Measurements from ENCODE around the gene TSC22D1. TPM values are rescaled to one million over a fixed set of nuclear protein-coding genes. Genes with fewer than 3 reads are reported as not detected.
A peak's percentile ranks its signal among the peaks of the same experiment; 100 is the strongest.

TSC22D1 gene
- total RNA-seq, 1 donor from 2014 or later, result 31.5 TPM

DNA sequence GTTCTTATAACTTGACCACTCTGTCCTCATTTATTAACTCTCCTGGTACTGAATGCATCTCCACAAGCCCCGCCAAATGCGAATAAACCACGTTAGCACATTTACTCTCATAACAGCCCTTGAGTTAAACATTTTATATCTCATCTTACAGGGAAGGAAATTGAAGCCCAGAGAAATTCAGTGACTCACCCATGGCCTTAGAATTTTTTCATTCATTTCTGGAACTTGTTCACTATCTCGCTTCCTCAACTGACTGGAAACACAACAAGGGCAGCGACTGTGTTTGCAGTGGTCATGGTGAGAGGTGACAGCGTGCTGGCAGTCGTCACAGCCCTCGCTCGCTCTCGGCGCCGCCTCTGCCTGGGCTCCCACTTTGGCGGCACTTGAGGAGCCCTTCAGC, 163.0 kb downstream of the TSC22D1 start:
- ATAC-seq (no peak), DNase-seq (ENCODE audit: low spot score) (no peak)

DNA sequence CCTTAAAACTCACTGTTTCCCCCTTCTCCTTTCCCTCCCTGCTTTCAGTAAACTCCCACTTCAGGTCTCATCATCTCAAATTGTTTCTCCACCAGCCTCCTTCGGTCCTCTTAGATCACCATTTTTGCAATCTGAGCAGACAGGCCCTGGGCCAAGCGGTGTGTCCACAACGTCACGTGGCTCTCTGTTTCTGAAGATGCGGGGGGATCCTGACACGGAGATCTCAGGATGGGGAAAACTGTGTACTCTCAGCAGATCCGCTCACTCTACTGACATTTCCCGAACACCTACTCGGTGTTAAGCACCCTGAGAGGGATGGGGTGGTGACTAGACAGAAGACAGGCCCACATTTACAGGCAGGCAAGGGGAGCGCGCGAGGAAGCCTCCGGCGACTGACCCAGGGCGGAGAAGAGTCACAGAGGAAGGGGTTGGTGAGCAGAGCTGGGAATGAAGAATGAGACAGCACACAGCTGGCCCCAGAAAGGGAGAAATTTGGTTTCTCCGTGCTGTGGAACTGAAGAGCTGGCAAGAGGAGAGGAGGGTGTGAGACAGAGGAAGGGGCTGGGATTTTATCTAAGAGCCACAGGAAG, 163.7 kb downstream of the TSC22D1 start:
- ATAC-seq (no peak), DNase-seq (ENCODE audit: low spot score) (no peak)

DNA sequence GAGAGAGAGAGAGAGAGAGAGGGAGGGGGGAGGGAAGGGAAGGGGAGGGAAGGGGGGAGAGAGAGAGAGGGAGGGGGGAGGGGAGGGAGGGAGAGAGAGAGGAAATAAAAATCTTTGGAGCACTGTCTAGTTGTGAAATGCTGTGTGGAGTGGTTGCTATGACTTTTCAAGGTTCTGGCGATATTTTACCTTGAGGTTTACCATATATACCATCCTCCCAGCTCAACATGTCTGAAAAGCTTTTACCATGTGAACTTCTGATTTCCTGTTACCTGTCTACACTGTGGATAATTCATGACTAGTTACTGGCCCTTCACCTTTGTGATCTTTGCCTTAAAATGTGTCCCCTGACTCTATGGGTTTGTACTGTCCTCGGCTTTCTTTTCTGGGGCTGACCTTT, 164.3 kb downstream of the TSC22D1 start:
- no peak for DNase-seq (ENCODE audit: low spot score)
- ATAC-seq, result no peak

DNA sequence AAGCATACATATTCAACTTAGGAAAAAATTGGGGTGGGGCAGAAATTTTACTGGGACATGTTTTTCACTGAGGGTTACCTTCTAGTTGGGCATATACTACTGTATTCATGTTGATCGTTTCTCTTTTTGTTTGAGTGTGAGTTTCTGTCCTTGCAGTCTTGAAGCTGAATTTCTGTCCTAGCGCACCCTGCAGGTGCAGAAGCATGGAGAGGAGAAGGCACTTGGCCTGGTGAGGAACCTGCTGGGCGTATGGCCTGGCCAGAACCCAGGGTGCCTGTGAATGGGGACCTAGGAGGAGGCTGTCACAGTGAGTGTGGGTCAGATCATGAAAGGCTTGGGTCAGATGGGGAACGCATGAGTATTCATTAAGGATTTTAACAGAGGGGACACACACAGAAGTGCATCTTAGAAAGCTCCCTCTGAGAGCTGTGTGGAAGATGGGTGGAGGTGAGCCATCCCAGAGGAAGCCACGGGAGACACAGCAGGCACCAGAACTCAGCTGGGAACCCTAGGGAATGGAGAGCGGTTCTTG, 165.7 kb downstream of the TSC22D1 start:
- DNase-seq (ENCODE audit: low spot score), result no peak
- ATAC-seq, result peak; percentile 36

DNA sequence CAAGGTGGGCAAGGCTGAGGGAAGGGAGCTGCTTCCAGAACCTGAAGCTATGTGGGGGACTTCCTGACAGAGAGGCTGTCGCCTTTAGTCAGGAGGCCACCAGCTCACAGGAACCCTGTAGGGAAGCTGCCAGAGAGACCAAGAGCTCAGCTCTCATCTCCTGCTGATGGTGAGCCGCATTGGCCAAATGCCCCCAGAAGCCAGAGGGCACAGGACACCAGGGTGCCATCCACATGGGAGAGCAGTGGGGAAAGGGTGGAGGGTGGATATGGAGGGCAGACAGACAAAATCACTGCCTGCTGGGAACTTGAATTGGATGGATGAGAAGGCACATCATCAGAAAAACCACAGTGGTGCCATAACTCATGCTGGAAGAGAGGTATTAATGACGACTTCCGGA, 166.5 kb downstream of the TSC22D1 start:
- ATAC-seq (no peak), DNase-seq (ENCODE audit: low spot score) (no peak)

DNA sequence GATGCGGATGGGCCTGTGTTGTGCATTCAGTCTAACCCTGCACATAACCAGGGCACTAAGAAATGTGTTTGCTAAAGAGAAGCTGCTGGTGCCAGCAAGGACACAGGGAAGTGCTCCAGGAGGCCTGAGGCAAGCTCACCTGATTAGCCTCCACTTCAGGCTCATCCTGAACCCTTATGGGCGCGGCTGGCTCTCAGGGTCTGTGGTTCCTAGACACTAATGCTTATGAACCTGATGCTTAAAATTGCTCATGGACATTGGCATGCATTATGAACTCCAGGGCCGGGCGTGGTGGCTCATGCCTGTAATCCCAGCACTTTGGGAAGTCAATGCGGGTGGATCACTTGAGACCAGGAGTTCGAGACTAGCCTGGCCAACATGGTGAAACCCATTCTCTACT, 168.2 kb downstream of the TSC22D1 start:
- ATAC-seq (no peak), DNase-seq (ENCODE audit: low spot score) (no peak)

DNA sequence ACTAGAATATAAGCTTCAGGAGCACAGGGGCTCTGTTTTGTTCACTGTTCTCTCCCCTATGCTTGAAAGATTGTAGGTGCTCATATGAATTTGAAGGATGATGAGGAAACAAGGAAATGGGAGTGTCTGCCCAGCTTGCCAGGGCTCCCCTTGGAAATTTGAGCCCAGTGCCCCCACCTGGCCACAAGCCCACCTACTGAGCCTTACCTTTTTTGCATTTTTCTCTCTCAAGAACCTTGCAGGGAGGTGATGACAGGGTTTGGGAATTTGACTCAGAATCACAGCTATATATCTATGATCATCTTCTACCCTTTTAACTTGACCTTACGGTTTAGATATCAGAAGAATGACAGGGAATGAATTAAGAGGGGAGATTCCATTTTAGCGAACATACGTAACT, 168.8 kb downstream of the TSC22D1 start:
- no peak for ATAC-seq
- no peak for DNase-seq (ENCODE audit: low spot score)

DNA sequence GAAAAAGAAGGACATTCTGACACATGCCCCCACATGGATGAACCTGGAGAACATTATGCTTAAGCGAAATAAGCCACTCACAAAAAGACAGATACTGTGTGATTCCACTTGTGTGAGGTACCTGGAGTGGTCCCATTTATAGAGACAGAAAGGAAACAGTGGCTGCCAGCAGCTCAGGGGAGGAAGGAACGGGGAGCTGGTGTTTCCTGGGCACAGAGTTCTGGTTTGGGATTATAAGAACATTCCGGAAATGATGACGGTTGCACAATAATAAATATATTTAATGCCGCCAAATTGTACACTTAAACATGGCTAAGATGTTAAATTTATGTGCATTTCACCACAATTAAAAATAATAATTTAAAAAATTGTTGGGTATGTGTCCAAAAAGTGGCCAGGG, 169.5 kb downstream of the TSC22D1 start:
- DNase-seq (ENCODE audit: low spot score) (no peak), ATAC-seq (no peak)

DNA sequence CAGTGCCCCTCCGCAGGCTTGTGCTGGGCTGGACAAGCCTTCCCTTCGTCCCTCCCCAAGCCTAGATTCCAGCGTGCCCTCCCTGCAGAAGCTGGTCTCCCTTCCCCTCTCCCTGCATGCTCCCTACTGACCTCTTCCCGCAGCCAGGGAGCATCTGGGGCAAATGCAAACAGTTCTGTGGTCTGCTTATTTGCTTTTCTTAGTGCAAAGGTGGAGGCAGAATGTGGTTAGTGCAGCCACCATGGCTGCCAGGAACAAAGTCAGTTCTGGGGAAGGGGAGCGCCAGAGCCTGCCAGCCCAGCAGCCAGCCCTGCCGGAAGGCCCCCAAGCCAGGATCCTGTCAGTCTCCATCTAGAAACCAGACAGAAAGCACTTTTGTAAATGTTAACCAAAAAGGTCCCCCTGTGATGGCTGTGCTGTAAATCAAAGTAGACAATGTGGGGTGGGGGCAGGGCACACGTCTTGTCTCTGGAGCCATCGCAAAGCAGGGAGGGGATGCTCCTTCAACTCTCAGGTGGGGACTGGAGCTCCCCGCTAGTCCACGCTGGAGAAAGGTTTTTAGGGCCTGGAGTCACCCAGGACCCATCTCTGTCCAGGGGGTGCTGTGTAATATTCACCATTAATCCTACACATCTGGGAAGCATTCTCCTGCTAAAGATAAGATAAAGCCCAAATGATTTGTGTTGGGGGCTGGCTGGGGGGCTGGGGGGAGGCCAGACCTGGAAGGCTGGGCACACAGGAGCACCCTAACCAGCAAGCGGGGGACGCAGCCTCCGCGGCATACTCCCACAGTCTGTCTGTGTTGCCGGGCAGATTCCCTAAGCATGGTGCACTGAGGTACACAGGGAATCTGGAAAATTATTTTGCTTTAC, 171.6 kb downstream of the TSC22D1 start:
- peak; percentile 86 for DNase-seq (ENCODE audit: low spot score)
- ATAC-seq, result peak; percentile 80

DNA sequence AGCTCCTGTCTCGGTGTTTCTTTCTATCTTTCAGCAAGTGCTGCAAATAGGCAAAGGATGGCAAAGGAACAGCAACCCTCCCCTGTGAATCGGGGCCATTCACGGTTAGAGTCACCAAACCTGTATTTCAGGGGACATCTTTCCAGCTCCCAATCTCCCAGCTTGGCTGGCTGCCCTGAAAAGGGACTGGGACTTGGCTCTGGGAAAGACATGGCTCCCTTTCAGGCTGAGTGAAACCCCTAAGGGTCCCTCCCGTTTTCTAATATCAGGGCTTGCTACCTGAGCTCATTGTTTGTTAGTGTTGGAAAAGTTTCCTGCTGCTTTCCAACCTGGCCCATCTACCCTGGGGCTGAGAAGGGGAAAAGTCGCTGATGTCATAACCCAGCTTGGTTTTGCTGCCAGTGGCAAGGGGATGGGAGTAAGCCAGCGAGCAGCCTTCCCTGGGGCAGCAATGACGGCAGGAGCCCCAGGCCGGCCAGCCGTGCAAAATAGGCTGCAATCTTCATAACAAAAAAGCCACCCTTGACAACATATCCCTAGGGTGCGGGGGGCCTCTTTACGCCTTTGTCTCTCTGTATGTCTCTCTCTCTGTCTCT, 172.6 kb downstream of the TSC22D1 start:
- DNase-seq (ENCODE audit: low spot score) (peak; percentile 79), ATAC-seq (peak; percentile 60)

DNA sequence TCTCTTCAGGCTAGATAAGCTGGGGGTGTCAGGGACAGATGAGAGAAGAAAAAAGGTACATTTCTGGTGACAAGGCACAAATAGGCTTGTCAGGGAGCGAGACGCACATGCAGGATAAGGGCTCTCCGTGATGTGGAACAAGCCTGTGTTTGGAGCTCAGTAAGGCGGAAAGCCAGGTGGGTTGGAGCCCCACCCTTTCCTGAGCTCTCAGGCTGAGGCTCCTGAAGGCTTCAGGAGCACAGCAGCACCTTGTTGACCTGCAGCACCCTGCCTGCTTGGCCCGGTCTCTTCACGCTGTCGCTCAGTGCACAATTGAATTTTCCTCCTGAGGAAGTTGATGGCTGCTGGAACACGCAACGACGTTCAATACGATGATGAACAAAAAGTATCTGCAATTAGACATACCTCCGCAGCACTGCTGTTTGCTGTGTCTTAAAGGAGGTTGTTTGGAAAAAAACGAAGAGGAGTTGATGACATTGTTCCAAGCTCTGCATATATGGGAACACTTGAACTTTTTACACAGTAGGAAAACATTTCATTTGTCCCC, 173.2 kb downstream of the TSC22D1 start:
- DNase-seq (ENCODE audit: low spot score) (no peak), ATAC-seq (no peak)

DNA sequence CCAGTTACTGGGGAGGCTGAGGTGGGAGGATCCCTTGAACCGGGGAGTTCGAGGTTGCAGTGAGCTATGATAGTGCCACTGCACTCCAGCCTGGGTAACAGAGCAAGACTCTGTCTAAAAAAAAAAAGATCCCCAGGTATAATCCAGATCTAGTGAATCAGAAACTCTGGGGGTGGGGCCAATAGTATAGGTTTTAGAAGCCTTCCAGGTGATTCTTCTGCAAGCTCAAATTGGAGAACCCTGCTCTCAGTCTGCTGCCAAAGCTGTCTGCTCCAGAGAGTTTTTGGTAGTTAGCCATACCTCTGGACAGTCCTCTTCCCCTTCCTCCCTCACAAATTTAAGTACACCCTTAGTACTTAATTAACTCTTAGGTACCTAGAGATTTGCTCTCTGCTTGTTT, 174.6 kb downstream of the TSC22D1 start:
- DNase-seq (ENCODE audit: low spot score) (no peak), ATAC-seq (peak; percentile 7)

DNA sequence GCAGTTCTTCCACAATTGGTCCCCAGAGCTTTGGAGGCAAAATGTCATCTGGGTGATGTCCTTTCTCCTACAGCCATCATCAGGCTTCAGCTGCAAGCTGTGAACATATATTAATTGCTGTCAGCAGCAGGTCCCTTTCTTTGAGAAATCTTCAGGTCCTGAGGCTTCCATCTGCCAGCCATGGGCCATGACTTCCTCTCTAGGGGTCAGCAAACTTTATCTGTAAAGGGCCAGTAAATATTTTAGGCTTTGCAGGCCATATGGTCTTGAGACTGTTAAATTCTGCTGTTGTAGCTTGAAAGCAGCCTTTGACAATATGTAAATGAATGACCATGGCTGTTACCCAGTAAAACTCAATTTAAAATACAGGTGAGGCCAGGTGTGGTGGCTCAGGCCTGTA, 175.4 kb downstream of the TSC22D1 start:
- ATAC-seq, result no peak
- no peak for DNase-seq (ENCODE audit: low spot score)

DNA sequence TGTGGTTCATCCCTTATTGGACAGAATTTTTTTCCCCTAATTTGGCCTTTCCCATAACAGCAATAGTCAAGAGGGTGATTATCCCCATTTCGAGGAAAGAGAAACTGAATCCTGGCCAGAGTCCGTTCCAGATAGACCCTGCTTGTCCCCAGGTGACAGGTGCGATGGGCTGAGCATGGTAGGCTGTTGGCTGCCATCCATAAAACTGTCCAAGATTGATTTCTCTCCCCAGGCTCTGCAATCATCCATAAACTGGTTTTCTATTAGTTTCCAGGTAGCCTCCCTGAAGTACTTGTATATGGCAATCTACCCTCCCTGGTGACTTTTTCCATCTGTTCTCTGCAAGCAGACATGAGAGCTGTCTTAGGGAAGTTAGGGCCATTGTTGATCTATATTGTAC, 177.1 kb downstream of the TSC22D1 start:
- DNase-seq (ENCODE audit: low spot score) (no peak), ATAC-seq (no peak)

DNA sequence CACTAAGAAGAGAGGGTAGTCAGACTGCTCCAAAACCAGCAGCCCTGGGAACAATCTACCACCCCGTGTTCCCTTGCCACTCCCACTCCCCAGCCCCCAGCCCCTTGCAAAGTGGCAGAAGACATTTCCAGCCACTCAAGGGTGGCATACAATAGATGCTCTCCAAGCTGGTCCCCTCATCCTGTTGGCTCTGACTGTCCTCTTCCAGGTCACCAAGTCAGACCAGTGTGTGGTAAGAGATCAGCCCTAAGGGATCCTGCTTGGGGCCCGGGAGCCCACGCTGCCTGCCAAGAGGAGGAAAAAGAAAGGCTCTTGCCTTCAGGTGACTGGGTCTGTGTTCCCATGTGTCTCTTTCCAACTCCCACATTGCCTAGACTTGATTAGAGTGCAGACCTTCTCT, 177.5 kb downstream of the TSC22D1 start:
- ATAC-seq (no peak), DNase-seq (ENCODE audit: low spot score) (no peak)

DNA sequence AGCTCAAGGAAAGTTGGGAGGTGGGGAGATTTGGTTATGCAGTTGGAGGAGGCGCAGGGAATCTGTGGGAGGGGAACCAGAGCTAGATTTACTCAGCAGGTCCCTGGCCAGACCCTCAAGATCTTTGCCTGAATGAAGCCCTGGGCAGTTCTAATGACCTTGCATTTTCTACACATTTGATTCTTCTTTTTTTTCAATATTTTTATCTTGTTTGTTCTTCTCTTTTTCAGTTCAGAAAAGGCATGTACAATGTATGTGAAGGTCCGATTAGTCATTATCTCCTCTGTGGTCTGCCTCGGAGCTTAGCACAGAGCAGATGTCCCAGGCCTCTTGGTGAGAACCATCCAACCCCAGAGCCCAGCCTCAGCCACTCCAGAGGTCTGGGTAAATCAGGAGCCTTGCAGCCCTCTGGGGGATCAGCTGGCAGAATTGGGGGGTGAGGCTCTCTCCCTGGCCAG, 178.3 kb downstream of the TSC22D1 start:
- ATAC-seq (no peak), DNase-seq (ENCODE audit: low spot score) (no peak)

DNA sequence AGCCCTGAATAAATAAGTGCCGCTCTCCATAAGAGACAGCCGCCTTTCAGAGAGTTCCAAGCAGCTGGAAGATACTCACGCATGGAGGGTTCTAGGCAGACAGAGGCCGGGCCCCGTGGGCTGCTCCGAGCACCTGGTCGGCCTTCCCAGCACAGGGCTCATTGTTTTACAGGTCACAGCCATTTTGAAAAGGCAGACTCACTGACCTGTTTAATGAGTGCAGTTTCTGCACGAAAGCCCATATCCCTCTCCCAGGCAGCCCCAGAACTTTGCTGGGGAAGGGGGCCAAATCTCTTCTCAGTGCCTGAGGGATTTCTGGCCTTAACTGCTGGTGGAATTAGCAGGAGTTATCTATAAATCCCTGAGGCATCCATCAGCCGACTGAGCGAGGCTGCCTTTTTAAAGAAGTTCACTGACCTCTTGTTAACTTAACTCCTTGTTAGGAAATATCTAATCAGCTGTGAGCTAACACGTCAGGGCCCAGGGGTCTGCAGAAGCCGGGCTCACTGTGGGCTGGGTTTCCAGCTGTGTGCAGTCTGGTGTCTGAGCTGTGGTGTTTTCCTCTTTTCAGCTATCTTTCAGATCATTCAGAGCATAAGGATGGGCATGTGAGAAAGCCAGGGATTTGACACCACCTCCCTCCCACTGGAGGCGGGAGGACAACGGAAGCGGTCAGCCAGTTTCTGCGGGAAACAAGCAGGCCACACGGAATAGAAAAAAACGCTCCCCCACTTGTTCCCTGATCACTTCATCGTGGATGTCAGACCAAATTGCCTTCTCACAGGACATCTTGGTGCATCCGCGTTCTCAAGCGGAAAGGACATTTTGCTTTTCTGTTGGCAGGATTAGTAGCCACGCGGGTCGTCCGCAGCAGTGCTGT, 179.2 kb downstream of the TSC22D1 start:
- ATAC-seq, result peak; percentile 60
- DNase-seq (ENCODE audit: low spot score), result no peak

DNA sequence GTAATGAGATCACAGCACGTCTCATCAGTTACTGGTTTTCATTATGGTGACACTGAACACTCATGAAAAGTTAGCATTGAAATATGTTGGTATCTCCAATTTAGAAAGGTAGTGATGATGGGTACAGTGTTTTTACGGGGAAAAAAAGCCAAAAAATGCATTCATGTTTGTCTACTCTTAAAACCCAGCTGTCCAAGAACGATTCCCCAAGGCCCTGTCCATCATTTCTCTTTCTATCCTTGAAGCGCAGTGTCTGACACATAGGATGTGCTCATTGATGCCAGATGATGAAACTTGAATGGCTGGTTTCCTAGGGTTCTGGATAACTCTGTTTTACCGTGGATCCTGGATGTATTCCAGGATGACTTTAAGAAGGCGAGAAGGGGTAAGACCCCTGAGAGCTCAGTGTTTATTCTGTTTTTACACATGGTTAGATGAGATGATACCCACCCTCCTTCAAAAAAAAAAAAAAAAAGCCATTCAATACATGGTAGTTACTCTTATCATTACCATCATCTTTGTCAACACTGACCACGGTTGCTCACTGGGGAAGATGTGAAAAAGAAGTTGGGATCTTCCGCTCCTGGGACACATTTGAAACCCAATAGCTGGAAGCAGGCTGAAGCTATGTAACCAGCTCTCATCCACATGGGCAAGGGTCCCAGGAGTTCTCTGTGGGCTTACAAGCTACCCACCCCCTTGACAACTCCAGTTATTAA, 180.0 kb downstream of the TSC22D1 start:
- no peak for ATAC-seq

DNA sequence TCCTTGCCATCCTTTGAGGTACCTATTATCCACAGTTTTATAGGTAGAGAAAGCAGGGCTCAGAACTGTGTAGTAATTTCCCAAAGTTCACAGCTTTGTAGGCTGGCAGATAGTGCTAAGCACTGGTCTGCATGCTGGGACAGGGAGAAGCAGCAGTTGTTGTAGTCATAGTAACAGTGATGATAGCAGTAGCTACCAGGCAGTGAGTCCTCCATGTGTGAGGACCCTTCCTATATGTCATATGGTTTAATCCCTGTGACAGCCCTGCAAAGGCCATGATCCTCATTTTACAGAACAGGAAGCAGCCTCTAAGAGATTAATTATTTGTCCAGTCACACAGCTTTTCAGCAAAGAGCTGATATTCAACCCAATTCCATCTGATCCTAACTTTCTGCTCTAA, 181.5 kb downstream of the TSC22D1 start:
- ATAC-seq, result no peak

More for the DNA sequence above, 180.0 kb downstream of the TSC22D1 start:
- no peak for DNase-seq (ENCODE audit: low spot score)

DNA sequence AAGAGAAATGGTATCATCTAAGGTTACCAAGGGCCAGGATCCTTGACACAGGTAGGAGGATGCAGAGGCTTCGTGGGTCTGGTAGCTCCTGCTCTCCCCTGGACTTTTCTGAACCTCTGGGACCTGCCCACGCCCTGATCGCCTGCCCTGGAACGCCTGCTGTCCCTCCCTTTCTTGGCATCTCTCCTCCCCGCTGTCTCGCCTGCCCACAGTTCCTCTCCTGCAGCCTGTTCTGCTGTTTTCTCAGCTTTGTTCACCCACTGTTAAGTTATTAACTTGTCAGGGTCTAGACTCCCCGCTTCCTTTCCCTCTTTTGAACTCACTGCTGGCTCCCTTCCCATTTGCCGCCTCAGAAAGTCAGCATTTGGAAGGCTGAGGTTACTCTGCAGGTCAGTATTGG, 182.7 kb downstream of the TSC22D1 start:
- DNase-seq (ENCODE audit: low spot score) (peak; percentile 69), ATAC-seq (peak; percentile 92)

More for the DNA sequence above, 181.5 kb downstream of the TSC22D1 start:
- DNase-seq (ENCODE audit: low spot score), result no peak

All from left lobe of liver (tissue), 2 donors.